Gastroesophageal sphincter (tissue), 3 donors: ENCODE measurements around the gene PPP2R2B.

Source experiments
- CTCF ChIP-seq, 4 experiments: fragments of 200-600 bp in 2 of 4; fragments of 450-650 bp in 2 of 4; sonication (generic) in 1 of 4; IDR thresholded peaks; one replicate each; pipeline ENCODE4 v1.5.1; 2017 to 2019; ENCODE audit warnings: antibody characterized with exemption in 4 of 4, mild to moderate bottlenecking in 2 of 4, moderate library complexity in 2 of 4
- EP300 ChIP-seq: sonication (generic); formaldehyde crosslinking; IDR thresholded peaks from one replicate; pipeline ENCODE4 v1.6.1; 2017; ENCODE audit warnings: antibody characterized with exemption, mild to moderate bottlenecking
- POLR2A ChIP-seq, 2 donors: fragments of 450-650 bp; IDR thresholded peaks; one replicate each; pipeline ENCODE4 v1.6.1; 2017; ENCODE audit warnings: antibody characterized with exemption in 2 of 2, mild to moderate bottlenecking in 2 of 2, moderate library complexity in 1 of 2
- POLR2AphosphoS5 ChIP-seq: sonication (generic); formaldehyde crosslinking; IDR thresholded peaks from one replicate; pipeline ENCODE4 v1.6.1; 2017; ENCODE audit warnings: antibody characterized with exemption

GRCh38 chr5:146533882-146534281, 344.7 kb downstream of the PPP2R2B start:
- TF ChIP-seq CTCF (IDR thresholded peaks at IDR 0.05): no peak
- TF ChIP-seq POLR2AphosphoS5: no peak
- TF ChIP-seq POLR2A (IDR thresholded peaks at IDR 0.05): no peak
- TF ChIP-seq EP300: no peak
